ENCODE measurements around the gene CCDC169.

- no peak for TF ChIP-seq RARB (CRISPR knock-in tag; IDR thresholded peaks at IDR 0.05)
- no peak for TF ChIP-seq SNAI2 (CRISPR knock-in tag; IDR thresholded peaks at IDR 0.05)
- TF ChIP-seq, protein P1, sequence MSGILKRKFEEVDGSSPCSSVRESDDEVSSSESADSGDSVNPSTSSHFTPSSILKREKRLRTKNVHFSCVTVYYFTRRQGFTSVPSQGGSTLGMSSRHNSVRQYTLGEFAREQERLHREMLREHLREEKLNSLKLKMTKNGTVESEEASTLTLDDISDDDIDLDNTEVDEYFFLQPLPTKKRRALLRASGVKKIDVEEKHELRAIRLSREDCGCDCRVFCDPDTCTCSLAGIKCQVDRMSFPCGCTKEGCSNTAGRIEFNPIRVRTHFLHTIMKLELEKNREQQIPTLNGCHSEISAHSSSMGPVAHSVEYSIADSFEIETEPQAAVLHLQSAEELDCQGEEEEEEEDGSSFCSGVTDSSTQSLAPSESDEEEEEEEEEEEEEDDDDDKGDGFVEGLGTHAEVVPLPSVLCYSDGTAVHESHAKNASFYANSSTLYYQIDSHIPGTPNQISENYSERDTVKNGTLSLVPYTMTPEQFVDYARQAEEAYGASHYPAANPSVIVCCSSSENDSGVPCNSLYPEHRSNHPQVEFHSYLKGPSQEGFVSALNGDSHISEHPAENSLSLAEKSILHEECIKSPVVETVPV (CRISPR knock-in tag; IDR thresholded peaks at IDR 0.05), result no peak
Measured at GRCh38 chr13:36273431-36273830, 24.2 kb downstream of the CCDC169 start.
